Epithelial cell of proximal tubule (primary cell): ENCODE data around the gene SMIM11. TPM values are rescaled to one million over a fixed set of nuclear protein-coding genes. Genes with fewer than 3 reads are reported as not detected.

ENCODE experiments used
- DNase-seq: peaks from one replicate; pipeline ENCODE4 v3.0.0-alpha.2; 2011; ENCODE audit warnings: low read depth
- H3K4me3 ChIP-seq: 2 replicates; pipeline ENCODE4 v1.5.1; 2011; ENCODE audit warnings: low read depth, mild to moderate bottlenecking, low read length
- CTCF ChIP-seq: conservative IDR thresholded peaks from 2 replicates; pipeline ENCODE4 v1.5.1; 2012; ENCODE audit warnings: low read depth, mild to moderate bottlenecking, low read length
- total RNA-seq: library from RNA; depleted of rRNA; stranded (reverse); fragments of >200 nt; gene quantifications from 2 replicates; pipeline ENCODE4 v1.2.3, GENCODE V29; 2015

The SMIM11 gene
- total RNA-seq, 1 donor from 2014 or later = 22.0 TPM

GRCh38 chr21:34354836-34355235 is 20.5 kb upstream of the SMIM11 start:
- no peak for DNase-seq
- H3K4me3 ChIP-seq = no peak overlapping the region
- no peak for TF ChIP-seq CTCF

GRCh38 chr21:34355570-34355969 is 19.7 kb upstream of the SMIM11 start:
- no peak overlapping the region for H3K4me3 ChIP-seq
- no peak for TF ChIP-seq CTCF
- no peak for DNase-seq

- TF ChIP-seq CTCF = no peak
- DNase-seq = no peak
- no peak overlapping the region for H3K4me3 ChIP-seq
These were observed 17.4 kb upstream of the SMIM11 start for GRCh38 chr21:34357889-34358288.

GRCh38 chr21:34358866-34359265 is 16.4 kb upstream of the SMIM11 start:
- DNase-seq = no peak
- H3K4me3 ChIP-seq = no peak overlapping the region
- no peak for TF ChIP-seq CTCF

- TF ChIP-seq CTCF = peak; percentile 13
- H3K4me3 ChIP-seq = no peak overlapping the region
- no peak for DNase-seq
These were observed 14.6 kb upstream of the SMIM11 start for GRCh38 chr21:34360488-34361241.

GRCh38 chr21:34362136-34362444 is 13.2 kb upstream of the SMIM11 start:
- H3K4me3 ChIP-seq = no peak overlapping the region
- no peak for DNase-seq
- no peak for TF ChIP-seq CTCF

GRCh38 chr21:34362670-34363069 is 12.6 kb upstream of the SMIM11 start:
- no peak for DNase-seq
- no peak for TF ChIP-seq CTCF
- no peak overlapping the region for H3K4me3 ChIP-seq
